ENCODE results near the gene JMY. TPM values are rescaled to one million over a fixed set of nuclear protein-coding genes. Genes with fewer than 3 reads are reported as not detected.

Gene JMY, protein sequence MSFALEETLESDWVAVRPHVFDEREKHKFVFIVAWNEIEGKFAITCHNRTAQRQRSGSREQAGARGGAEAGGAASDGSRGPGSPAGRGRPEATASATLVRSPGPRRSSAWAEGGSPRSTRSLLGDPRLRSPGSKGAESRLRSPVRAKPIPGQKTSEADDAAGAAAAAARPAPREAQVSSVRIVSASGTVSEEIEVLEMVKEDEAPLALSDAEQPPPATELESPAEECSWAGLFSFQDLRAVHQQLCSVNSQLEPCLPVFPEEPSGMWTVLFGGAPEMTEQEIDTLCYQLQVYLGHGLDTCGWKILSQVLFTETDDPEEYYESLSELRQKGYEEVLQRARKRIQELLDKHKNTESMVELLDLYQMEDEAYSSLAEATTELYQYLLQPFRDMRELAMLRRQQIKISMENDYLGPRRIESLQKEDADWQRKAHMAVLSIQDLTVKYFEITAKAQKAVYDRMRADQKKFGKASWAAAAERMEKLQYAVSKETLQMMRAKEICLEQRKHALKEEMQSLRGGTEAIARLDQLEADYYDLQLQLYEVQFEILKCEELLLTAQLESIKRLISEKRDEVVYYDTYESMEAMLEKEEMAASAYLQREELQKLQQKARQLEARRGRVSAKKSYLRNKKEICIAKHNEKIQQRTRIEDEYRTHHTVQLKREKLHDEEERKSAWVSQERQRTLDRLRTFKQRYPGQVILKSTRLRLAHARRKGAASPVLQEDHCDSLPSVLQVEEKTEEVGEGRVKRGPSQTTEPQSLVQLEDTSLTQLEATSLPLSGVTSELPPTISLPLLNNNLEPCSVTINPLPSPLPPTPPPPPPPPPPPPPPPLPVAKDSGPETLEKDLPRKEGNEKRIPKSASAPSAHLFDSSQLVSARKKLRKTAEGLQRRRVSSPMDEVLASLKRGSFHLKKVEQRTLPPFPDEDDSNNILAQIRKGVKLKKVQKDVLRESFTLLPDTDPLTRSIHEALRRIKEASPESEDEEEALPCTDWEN
- 6.5 and 10.8 TPM in 2 replicates for total RNA-seq

DNA sequence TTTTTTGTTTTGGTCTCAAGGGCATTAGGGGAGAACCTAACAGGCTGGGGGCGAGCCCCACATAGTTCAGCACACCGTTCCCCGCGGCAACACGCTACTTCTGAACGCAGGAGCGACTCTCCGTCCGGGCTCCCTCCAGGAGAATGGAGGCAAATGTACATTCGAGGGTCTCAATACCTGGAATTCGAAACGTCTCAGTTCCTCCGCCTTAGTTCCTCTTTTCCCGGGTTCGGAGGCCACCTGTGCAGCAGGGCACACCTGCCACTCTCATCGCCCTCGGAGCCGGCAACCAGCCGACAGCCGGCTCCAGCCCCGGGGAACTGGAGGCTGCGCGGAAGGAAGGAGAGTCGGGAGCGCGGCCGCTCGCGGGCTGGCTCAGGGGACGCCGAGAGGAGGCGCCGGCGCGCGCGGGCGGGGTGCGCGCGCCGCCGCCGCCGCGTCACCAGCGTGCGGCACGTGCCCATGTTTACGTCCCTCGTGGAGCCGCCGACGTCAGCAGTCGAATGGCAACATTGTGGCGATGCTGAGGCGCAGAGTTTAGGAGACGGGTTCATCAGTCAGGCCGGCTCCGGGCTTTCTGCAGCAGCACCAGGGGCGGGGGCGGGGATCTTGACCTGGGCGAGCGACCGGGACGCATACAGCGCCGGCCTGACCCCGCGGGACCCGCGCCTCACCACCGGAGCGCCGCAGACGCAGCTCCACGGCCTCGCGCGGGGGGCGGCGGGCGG is at the start of gene JMY:
TSS of gene JMY (plus strand) at position 498 of the 728 bp plus-strand sequence. CDS start 520 bp downstream, outside the sequence.

Other genes with a start within 250 kb of the JMY start
- gene DMGDH, start 166.5 kb upstream of the JMY start, total RNA-seq = 0.30 and 0.32 TPM in 2 replicates
- 0.61 TPM in 1 of 2 replicates, not detected in the other for gene BHMT2, start 166.4 kb upstream of the JMY start, total RNA-seq
- gene BHMT, start 124.3 kb upstream of the JMY start, total RNA-seq = not detected in 2 replicates